SK-N-SH treated with all-trans-retinoic acid at 6 μM for 48 hours (cell line): ENCODE data around the gene KCNK10.

ENCODE experiments used
- ARNTL ChIP-seq: fragments of 450-650 bp; formaldehyde crosslinking; IDR thresholded peaks from 2 replicates; pipeline ENCODE4 v1.5.0; 2020; ENCODE audit warnings: low read depth, mild to moderate bottlenecking, moderate library complexity, borderline replicate concordance
- CSDC2 ChIP-seq: fragments of 250-450 bp; sonication (Bioruptor Pico); IDR thresholded peaks from 2 replicates; pipeline ENCODE4 v1.5.0; 2020; ENCODE audit warnings: mild to moderate bottlenecking, moderate library complexity
- ESRRG ChIP-seq: fragments of 250-450 bp; sonication (Bioruptor Pico); IDR thresholded peaks from 2 replicates; pipeline ENCODE4 v1.6.1; 2021; ENCODE audit warnings: mild to moderate bottlenecking
- GLIS3 ChIP-seq: fragments of 250-450 bp; sonication (Bioruptor Pico); IDR thresholded peaks from 2 replicates; pipeline ENCODE4 v1.5.0; 2020; ENCODE audit warnings: mild to moderate bottlenecking, moderate library complexity
- ISL1 ChIP-seq: fragments of 250-450 bp; sonication (Bioruptor Pico); IDR thresholded peaks from 2 replicates; pipeline ENCODE4 v2.1.2; 2022; ENCODE audit warnings: mild to moderate bottlenecking, moderate library complexity
- RARB ChIP-seq: fragments of 250-450 bp; sonication (Bioruptor Pico); IDR thresholded peaks from 2 replicates; pipeline ENCODE4 v1.8.0; 2021; ENCODE audit warnings: mild to moderate bottlenecking, moderate library complexity
- ZC3H10 ChIP-seq: fragments of 250-450 bp; sonication (Bioruptor Pico); IDR thresholded peaks from 2 replicates; pipeline ENCODE4 v1.5.1; 2021; ENCODE audit warnings: mild to moderate bottlenecking, moderate library complexity
- ZFP3 ChIP-seq: fragments of 250-450 bp; sonication (Bioruptor Pico); IDR thresholded peaks from 2 replicates; pipeline ENCODE4 v1.5.0; 2020; ENCODE audit warnings: mild to moderate bottlenecking, moderate library complexity
- ZNF565 ChIP-seq: fragments of 450-650 bp; formaldehyde crosslinking; conservative IDR thresholded peaks from 2 replicates; pipeline ENCODE4 v1.5.0; 2020; ENCODE audit warnings: low read depth, mild to moderate bottlenecking, moderate library complexity
- ZNF8 ChIP-seq: fragments of 450-650 bp; formaldehyde crosslinking; IDR thresholded peaks from 2 replicates; pipeline ENCODE4 v1.5.0; 2020; ENCODE audit warnings: mild to moderate bottlenecking, moderate library complexity
- TF ChIP-seq, protein P1 (sequence below): fragments of 250-450 bp; sonication (Bioruptor Pico); IDR thresholded peaks from 2 replicates; pipeline ENCODE4 v1.8.0; 2021; ENCODE audit warnings: low read depth, mild to moderate bottlenecking, moderate library complexity, borderline replicate concordance
- TF ChIP-seq, protein P2 (sequence below): fragments of 250-450 bp; sonication (Bioruptor Pico); IDR thresholded peaks from 2 replicates; pipeline ENCODE4 v1.5.1; 2020; ENCODE audit warnings: low read depth, mild to moderate bottlenecking, moderate library complexity
- TF ChIP-seq, protein P3 (sequence below): fragments of 250-450 bp; sonication (Bioruptor Pico); IDR thresholded peaks from 2 replicates; pipeline ENCODE4 v1.8.0; 2020; ENCODE audit warnings: mild to moderate bottlenecking, moderate library complexity, borderline replicate concordance
- TF ChIP-seq, protein P4 (sequence below): fragments of 250-450 bp; sonication (Bioruptor Pico); IDR thresholded peaks from 2 replicates; pipeline ENCODE4 v1.5.0; 2020; ENCODE audit warnings: mild to moderate bottlenecking, moderate library complexity

DNA sequence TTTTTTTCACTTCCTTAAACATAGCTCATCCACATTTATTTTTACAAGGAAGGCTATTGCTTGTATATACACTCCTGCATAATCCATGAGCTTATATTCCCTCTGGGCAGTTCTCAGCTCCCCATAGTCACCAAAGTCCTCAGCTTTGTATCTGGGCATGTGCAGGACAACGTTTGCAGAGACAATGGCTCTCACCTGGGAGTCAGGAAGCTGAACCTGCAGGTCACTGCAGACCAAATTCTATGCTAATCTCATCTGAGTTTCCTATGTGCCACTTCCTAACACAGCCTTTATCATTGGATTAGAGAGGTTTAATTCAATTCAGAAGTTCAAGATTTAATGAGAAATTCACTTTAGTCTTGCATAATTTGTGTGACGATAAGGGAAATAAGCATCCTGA lies 131.5 kb downstream of the KCNK10 start:
- TF ChIP-seq ZFP3 (CRISPR knock-in tag) (no peak), ZNF565 (CRISPR knock-in tag) (no peak), ESRRG (no peak), CSDC2 (no peak), ZNF8 (CRISPR knock-in tag) (no peak), ISL1 (CRISPR knock-in tag) (no peak), GLIS3 (CRISPR knock-in tag) (no peak), ZC3H10 (CRISPR knock-in tag) (no peak), RARB (CRISPR knock-in tag) (no peak), ARNTL (CRISPR knock-in tag) (no peak)
- TF ChIP-seq, protein P1, sequence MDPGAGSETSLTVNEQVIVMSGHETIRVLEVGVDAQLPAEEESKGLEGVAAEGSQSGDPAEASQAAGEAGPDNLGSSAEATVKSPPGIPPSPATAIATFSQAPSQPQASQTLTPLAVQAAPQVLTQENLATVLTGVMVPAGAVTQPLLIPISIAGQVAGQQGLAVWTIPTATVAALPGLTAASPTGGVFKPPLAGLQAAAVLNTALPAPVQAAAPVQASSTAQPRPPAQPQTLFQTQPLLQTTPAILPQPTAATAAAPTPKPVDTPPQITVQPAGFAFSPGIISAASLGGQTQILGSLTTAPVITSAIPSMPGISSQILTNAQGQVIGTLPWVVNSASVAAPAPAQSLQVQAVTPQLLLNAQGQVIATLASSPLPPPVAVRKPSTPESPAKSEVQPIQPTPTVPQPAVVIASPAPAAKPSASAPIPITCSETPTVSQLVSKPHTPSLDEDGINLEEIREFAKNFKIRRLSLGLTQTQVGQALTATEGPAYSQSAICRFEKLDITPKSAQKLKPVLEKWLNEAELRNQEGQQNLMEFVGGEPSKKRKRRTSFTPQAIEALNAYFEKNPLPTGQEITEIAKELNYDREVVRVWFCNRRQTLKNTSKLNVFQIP: no peak
- TF ChIP-seq, protein P2, sequence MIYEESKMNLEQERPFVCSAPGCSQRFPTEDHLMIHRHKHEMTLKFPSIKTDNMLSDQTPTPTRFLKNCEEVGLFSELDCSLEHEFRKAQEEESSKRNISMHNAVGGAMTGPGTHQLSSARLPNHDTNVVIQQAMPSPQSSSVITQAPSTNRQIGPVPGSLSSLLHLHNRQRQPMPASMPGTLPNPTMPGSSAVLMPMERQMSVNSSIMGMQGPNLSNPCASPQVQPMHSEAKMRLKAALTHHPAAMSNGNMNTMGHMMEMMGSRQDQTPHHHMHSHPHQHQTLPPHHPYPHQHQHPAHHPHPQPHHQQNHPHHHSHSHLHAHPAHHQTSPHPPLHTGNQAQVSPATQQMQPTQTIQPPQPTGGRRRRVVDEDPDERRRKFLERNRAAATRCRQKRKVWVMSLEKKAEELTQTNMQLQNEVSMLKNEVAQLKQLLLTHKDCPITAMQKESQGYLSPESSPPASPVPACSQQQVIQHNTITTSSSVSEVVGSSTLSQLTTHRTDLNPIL (CRISPR knock-in tag): no peak
- TF ChIP-seq, protein P3, sequence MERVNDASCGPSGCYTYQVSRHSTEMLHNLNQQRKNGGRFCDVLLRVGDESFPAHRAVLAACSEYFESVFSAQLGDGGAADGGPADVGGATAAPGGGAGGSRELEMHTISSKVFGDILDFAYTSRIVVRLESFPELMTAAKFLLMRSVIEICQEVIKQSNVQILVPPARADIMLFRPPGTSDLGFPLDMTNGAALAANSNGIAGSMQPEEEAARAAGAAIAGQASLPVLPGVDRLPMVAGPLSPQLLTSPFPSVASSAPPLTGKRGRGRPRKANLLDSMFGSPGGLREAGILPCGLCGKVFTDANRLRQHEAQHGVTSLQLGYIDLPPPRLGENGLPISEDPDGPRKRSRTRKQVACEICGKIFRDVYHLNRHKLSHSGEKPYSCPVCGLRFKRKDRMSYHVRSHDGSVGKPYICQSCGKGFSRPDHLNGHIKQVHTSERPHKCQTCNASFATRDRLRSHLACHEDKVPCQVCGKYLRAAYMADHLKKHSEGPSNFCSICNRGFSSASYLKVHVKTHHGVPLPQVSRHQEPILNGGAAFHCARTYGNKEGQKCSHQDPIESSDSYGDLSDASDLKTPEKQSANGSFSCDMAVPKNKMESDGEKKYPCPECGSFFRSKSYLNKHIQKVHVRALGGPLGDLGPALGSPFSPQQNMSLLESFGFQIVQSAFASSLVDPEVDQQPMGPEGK (CRISPR knock-in tag): no peak
- TF ChIP-seq, protein P4, sequence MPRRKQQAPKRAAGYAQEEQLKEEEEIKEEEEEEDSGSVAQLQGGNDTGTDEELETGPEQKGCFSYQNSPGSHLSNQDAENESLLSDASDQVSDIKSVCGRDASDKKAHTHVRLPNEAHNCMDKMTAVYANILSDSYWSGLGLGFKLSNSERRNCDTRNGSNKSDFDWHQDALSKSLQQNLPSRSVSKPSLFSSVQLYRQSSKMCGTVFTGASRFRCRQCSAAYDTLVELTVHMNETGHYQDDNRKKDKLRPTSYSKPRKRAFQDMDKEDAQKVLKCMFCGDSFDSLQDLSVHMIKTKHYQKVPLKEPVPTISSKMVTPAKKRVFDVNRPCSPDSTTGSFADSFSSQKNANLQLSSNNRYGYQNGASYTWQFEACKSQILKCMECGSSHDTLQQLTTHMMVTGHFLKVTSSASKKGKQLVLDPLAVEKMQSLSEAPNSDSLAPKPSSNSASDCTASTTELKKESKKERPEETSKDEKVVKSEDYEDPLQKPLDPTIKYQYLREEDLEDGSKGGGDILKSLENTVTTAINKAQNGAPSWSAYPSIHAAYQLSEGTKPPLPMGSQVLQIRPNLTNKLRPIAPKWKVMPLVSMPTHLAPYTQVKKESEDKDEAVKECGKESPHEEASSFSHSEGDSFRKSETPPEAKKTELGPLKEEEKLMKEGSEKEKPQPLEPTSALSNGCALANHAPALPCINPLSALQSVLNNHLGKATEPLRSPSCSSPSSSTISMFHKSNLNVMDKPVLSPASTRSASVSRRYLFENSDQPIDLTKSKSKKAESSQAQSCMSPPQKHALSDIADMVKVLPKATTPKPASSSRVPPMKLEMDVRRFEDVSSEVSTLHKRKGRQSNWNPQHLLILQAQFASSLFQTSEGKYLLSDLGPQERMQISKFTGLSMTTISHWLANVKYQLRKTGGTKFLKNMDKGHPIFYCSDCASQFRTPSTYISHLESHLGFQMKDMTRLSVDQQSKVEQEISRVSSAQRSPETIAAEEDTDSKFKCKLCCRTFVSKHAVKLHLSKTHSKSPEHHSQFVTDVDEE (CRISPR knock-in tag): no peak
